Esophagus muscularis mucosa (tissue), 4 donors: Measurements from ENCODE around the gene LSMEM2. TPM values are rescaled to one million over a fixed set of nuclear protein-coding genes. Genes with fewer than 3 reads are reported as not detected.

ENCODE experiments used
- DNase-seq: peaks from one replicate; pipeline ENCODE4 v3.0.0-alpha.2; 2017; ENCODE audit errors: extremely low spot score
- H3K27ac ChIP-seq, 4 donors: fragments of 200-600 bp; sonication (generic); replicated peaks in 1 of 4; 1 replicate in 3 of 4; 2 replicates in 1 of 4; pipeline ENCODE4 v1.5.1; 2016 to 2019; ENCODE audit warnings: mild to moderate bottlenecking in 1 of 4
- H3K27me3 ChIP-seq, 4 donors: fragments of 200-600 bp; sonication (generic); one replicate each; pipeline versions ENCODE4 v1.5.1 to v1.6.0; 2016 to 2019
- H3K36me3 ChIP-seq, 4 donors: fragments of 200-600 bp; sonication (generic); one replicate each; pipeline ENCODE4 v1.5.1; 2016 to 2019
- H3K4me1 ChIP-seq, 4 donors: fragments of 200-600 bp; sonication (generic); one replicate each; pipeline ENCODE4 v1.5.1; 2016 to 2019
- H3K4me3 ChIP-seq, 4 donors: fragments of 200-600 bp; sonication (generic); 1 replicate in 2 of 4; 2 replicates in 2 of 4; pipeline ENCODE4 v1.5.1; 2016 to 2019; ENCODE audit warnings: mild to moderate bottlenecking in 4 of 4, moderate library complexity in 1 of 4
- H3K9me3 ChIP-seq, 4 donors: fragments of 200-600 bp; sonication (generic); 1 replicate in 3 of 4; 2 replicates in 1 of 4; pipeline ENCODE4 v1.5.1; 2016 to 2019
- EP300 ChIP-seq: sonication (generic); formaldehyde crosslinking; IDR thresholded peaks from one replicate; pipeline ENCODE4 v1.6.1; 2017; ENCODE audit warnings: antibody characterized with exemption
- POLR2A ChIP-seq: fragments of 450-650 bp; IDR thresholded peaks from one replicate; pipeline ENCODE4 v1.6.1; 2017; ENCODE audit warnings: antibody characterized with exemption, moderate library complexity, mild to moderate bottlenecking, low read depth
- POLR2AphosphoS5 ChIP-seq, 2 donors: sonication (generic); formaldehyde crosslinking; IDR thresholded peaks; one replicate each; pipeline ENCODE4 v1.6.1; 2017; ENCODE audit warnings: antibody characterized with exemption in 2 of 2
- WGBS: methylation state at CpG from one replicate; pipeline ENCODE4 v1.1.5; 2018; 5-methylcytosine and 5-hydroxymethylcytosine counted together
- intact Hi-C: fragments of 100-400 bp; cut with DNase I; formaldehyde crosslinking; loops from one replicate; pipeline ENCODE4 v1.15.1; 2023
- total RNA-seq, 4 donors: library from RNA; depleted of rRNA; stranded (reverse); fragments of >200 nt; gene quantifications; one replicate each; pipeline versions ENCODE4 v1.1.0 to v1.2.1, GENCODE V29; 2016
- TF ChIP-seq, protein P1 (sequence below), 3 experiments: fragments of 200-600 bp in 2 of 3; fragments of 450-650 bp in 1 of 3; sonication (generic) in 2 of 3; IDR thresholded peaks; one replicate each; pipeline ENCODE4 v1.5.1; 2017 to 2019; ENCODE audit warnings: antibody characterized with exemption in 3 of 3, mild to moderate bottlenecking in 2 of 3, moderate library complexity in 1 of 3

Gene LSMEM2
- total RNA-seq, 4 donors from 2014 or later: not detected

GRCh38 chr3:50249457-50249856 is 29.4 kb upstream of the LSMEM2 start:
- WGBS: 93% methylated on average over 4 of the region's 5 CpGs
- Histone ChIP-seq H3K4me1 (peaks cover 90 to 100% (median 95%) of the 10 kb centered on the region in 4 donors), H3K4me3 (no peak overlapping the region), H3K27me3 (no peaks in the 10 kb centered on the region), H3K9me3 (no peaks in the 10 kb centered on the region), H3K27ac (peak overlapping the region; percentile 86 to 92 (median 90)), H3K36me3 (peaks cover 19 to 50% (median 34%) of the 10 kb centered on the region in 4 donors)
- DNase-seq: no peak
- intact Hi-C loops: no loop called here
- TF ChIP-seq, protein P1, sequence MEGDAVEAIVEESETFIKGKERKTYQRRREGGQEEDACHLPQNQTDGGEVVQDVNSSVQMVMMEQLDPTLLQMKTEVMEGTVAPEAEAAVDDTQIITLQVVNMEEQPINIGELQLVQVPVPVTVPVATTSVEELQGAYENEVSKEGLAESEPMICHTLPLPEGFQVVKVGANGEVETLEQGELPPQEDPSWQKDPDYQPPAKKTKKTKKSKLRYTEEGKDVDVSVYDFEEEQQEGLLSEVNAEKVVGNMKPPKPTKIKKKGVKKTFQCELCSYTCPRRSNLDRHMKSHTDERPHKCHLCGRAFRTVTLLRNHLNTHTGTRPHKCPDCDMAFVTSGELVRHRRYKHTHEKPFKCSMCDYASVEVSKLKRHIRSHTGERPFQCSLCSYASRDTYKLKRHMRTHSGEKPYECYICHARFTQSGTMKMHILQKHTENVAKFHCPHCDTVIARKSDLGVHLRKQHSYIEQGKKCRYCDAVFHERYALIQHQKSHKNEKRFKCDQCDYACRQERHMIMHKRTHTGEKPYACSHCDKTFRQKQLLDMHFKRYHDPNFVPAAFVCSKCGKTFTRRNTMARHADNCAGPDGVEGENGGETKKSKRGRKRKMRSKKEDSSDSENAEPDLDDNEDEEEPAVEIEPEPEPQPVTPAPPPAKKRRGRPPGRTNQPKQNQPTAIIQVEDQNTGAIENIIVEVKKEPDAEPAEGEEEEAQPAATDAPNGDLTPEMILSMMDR (IDR thresholded peaks at IDR 0.05): no peak
- TF ChIP-seq POLR2A: no peak
- TF ChIP-seq POLR2AphosphoS5 (IDR thresholded peaks at IDR 0.05): no peak
- TF ChIP-seq EP300: no peak

DNA sequence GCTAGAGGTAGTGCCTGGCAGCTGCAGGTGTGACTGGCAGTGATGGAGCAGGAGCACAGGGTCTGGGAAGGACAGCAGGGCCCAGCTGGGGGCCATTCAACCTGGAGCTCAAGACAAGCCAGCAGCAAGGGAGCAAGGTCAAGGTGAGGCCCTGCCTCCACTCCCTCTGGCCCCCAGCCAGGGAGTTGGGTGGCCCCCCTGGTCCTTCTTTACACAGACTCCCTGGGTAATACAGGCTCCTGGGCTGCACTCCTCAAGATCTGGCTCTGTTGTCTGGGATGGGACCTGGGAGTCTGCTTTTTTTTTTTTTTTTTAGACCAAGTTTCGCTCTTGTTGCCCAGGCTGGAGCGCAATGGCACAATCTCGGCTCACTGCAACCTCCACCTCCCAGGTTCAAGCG is 28.4 kb upstream of the LSMEM2 start:
- Histone ChIP-seq H3K27ac (peak overlapping the region; percentile 38 to 92 (median 82)), H3K4me1 (peaks cover 90 to 100% (median 95%) of the 10 kb centered on the region in 4 donors)
- 90% methylated on average over 4 of the region's 4 CpGs for WGBS

DNA sequence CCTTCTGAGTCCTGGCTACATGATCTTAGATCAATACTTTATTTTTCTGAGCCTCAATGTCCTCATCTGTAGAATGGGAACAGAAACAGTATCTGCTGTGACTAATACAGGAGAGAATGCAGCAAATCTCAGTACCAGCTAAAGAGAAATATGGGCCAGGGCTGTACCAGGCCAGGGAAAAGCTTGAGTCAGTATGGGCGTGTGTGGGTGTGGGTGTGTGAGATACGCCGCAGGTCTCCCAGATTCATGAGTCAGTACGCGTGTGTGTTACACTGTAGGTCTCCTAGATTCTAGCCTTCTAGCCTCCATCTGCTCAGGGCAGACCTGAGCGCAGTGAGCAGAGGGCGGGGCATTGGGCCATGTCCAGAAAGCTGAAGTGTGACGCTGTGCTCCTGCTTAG is 27.7 kb upstream of the LSMEM2 start:
- Histone ChIP-seq H3K4me1 (peaks cover 88 to 97% (median 95%) of the 10 kb centered on the region in 4 donors), H3K27me3 (no peaks in the 10 kb centered on the region), H3K4me3 (no peak overlapping the region), H3K27ac (peak overlapping the region; percentile 38 to 92 (median 82)), H3K36me3 (peaks cover 26 to 66% (median 46%) of the 10 kb centered on the region in 4 donors), H3K9me3 (no peaks in the 10 kb centered on the region)
- WGBS: 79% methylated on average over 8 of the region's 8 CpGs
- no peak for DNase-seq
- intact Hi-C loops: no loop called here
- TF ChIP-seq POLR2A: no peak
- TF ChIP-seq EP300: no peak
- no peak for TF ChIP-seq POLR2AphosphoS5 (IDR thresholded peaks at IDR 0.05)
- TF ChIP-seq, protein P1 (IDR thresholded peaks at IDR 0.05): no peak

More for the DNA sequence above, 28.4 kb upstream of the LSMEM2 start:
- H3K36me3 ChIP-seq: peaks cover 22 to 59% (median 40%) of the 10 kb centered on the region in 4 donors
- no peak overlapping the region for H3K4me3 ChIP-seq
- intact Hi-C loops: no loop called here
- no peaks in the 10 kb centered on the region for H3K9me3 ChIP-seq
- no peak for DNase-seq
- TF ChIP-seq POLR2A (no peak), EP300 (no peak), POLR2AphosphoS5 (IDR thresholded peaks at IDR 0.05) (no peak)
- TF ChIP-seq, protein P1 (IDR thresholded peaks at IDR 0.05): no peak
- H3K27me3 ChIP-seq: no peaks in the 10 kb centered on the region

DNA sequence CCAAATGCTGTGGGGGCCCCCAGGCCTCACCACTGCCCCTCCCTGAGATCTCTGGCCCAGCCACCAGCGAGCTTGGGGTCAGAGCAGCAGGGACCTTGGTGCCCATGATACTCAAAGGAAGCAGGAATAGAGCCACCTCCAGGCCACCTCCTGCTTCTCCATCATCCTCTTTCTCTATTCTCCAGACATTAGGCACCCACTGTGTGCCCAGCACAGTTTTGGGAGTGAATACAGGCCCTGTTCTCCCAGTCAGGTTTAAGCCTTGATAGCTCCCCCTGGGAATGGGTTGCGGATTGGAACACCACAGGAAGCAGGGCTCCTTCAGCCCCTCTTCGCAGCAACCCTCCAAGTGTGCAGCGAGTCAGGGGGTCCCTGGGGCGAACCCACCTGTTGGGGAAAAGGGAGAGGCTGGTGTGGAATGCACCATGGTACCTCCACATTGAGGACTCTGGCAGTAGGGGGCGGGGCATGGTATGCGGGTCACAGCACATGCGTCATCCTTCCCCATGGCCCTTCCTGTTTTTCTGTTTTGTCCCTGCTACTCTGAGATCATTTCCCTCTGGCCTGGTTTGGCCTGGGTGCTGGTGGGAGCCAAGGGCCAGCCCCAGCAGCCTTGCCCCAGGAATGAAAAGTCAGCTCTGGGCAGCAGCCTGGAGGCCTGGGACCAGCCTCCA is 24.2 kb upstream of the LSMEM2 start:
- H3K4me1 ChIP-seq: peaks cover 77 to 93% (median 90%) of the 10 kb centered on the region in 4 donors
- 54% methylated on average over 7 of the region's 8 CpGs for WGBS
- no peak for TF ChIP-seq EP300
- TF ChIP-seq, protein P1 (IDR thresholded peaks at IDR 0.05): no peak
- peak; percentile 66 to 73 for TF ChIP-seq POLR2AphosphoS5 (IDR thresholded peaks at IDR 0.05)
- no peak for TF ChIP-seq POLR2A
- H3K27me3 ChIP-seq: no peaks in the 10 kb centered on the region
- H3K9me3 ChIP-seq: no peaks in the 10 kb centered on the region
- peak overlapping the region; percentile 75 to 79 (median 76) for H3K27ac ChIP-seq
- H3K4me3 ChIP-seq: no peak overlapping the region
- peaks cover 43 to 91% (median 75%) of the 10 kb centered on the region in 4 donors for H3K36me3 ChIP-seq
- intact Hi-C loops: no loop called here
- no peak for DNase-seq
